A375 (cell line): ENCODE results near the gene TMEM167B. TPM values are rescaled to one million over a fixed set of nuclear protein-coding genes. Genes with fewer than 3 reads are reported as not detected.

Source experiments
- small RNA-seq: library from RNA; depleted of rRNA; stranded (forward); fragments of <200 nt; gene quantifications from one replicate; pipeline ENCODE3, GENCODE V24; 2014
- total RNA-seq: library from RNA; depleted of rRNA; stranded (reverse); fragments of >200 nt; shearing (Covaris generic); gene quantifications from 2 replicates; pipeline ENCODE4 v1.2.3, GENCODE V29; 2014; rRNA removed

Gene TMEM167B
- 13.5 and 17.4 TPM in 2 replicates for total RNA-seq

DNA sequence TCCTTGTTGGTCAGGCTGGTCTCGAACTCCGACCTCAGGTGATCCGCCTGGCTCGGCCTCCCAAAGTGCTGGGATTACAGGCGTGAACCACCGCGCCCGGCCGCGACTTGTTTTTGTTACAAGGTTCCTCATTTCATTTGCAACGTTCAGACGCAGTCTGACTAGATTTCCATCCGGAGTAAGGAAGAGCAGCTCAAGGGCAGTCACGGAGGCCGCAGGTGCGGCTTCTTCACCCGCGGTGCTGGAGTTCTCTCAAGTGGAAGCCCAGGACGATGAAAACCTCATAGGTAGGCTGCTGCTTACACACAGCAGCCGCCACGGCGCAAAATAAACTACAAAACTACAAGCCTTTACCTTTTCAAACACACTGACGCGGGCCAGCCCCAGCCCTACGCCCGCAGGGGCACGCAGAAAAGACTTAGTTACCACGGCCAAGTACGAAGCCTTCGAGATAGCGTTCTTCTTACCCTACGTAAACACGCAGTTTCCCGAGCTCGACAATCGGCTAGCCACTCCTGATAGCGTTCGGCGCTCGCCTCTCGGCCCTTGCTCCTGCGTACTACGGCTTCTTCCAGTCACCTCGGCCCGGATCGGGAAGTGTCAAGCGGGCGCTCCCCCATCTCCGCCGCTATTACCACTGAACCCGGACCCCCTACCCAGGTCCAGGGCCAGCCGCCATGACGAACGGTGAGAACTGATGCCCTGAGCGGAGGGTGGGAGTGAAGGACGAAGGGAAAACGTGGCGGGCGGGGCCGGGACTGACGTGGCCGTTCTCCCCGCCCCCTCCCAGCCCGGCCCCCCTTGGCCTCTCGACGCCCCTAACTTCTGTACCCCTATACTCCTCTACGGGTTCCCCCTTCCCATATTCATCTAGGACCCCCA lies at the start of gene TMEM167B:
Gene TMEM167B, plus strand, starts transcription at position 569 of the 882 bp plus-strand sequence. Its CDS starts 109 bp downstream, at position 678.

DNA sequence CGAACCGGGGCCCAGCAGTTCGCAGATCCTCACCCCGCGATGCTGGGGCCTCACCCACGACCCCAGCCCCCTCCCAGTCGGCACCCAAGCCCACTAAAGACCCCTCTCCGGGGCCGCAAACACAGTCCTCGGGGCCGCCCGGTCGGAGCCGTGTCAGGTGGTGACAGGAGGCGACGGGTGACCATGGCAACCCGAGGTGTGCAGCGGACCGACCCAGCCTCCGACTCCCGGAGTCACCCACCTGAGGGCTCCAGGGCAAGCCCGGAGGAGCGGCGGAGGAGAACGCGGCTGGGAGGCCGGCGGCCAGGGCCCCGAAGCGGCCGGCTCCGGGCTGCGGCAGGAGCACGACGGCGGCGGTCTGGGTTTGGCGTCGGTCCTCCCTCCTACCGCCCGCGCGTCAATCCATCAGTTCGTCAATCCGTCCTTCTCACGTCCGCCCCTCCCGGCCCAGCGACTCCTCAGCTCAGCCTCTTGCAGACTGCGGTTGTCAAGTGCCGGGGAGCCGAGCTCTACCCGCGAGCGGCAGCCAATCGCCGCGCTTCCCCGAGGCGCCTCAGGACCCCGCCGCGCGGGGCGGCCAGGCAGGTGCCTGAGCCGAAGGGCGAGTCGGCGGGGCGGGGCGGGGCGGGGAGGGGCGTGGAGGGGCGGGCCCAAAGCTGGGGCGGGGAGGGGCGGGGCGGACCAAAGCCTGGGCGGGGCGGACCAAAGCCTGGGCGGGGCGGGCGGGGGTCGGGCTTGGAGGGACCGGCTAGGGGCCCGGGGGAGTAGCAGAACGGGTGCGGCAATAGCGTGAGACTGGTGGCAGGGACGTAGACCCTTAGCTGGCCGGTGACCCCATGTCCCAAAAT lies 48.7 kb upstream of the TMEM167B start, which contains the start of gene WDR47:
Gene WDR47, minus strand, starts transcription at position 482 of the 848 bp plus-strand sequence. CDS start 18,590 bp downstream, outside the sequence.

DNA sequence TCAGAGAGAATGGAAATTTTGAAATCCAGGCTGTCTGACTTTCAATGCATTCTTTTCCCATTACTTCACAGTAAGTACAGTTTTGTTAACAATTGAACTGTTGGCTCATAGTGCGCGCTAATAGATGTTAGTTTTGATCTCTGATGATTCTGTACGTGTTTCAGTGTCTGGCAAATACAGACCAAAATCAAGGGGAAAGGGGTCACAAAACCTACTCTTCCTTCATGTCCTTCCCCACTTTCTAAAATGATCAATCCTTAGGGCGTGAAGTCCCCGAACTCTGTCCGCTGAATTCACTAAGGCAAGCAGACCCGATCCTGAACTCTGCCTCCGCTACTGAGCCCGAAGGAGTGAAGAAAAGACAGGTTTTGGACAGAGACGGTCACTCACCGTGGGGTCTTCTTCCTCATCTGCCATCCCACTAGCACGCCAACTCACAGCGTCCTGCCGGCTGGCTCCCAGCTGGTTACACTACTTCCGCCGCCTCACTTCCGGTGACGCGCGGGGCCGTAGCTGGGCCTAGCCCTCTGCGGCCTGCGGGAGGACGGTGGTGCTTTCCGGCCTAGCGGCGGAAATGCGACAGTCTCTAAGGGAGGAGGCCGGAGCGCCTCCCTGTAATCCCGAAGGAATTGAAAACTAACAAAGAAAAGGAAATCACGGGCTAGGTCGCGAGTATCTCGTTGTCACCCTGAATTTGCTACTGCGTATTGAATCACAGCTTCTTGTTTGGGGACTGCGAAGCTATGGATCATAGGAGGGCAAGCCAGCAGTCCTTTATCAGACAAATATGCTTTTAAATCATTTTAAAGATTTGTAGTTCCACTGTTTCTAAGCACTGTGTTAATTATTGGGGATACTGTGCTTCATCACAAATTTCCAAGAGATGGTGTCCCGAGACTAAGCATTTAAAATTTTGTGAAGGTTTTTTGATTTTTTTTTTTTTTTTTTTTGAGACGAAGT lies 14.8 kb upstream of the TMEM167B start, which contains the start of gene TAF13:
Gene TAF13, minus strand, starts transcription at position 473 of the 960 bp plus-strand sequence. Its CDS starts 56 bp downstream, at position 417.

DNA sequence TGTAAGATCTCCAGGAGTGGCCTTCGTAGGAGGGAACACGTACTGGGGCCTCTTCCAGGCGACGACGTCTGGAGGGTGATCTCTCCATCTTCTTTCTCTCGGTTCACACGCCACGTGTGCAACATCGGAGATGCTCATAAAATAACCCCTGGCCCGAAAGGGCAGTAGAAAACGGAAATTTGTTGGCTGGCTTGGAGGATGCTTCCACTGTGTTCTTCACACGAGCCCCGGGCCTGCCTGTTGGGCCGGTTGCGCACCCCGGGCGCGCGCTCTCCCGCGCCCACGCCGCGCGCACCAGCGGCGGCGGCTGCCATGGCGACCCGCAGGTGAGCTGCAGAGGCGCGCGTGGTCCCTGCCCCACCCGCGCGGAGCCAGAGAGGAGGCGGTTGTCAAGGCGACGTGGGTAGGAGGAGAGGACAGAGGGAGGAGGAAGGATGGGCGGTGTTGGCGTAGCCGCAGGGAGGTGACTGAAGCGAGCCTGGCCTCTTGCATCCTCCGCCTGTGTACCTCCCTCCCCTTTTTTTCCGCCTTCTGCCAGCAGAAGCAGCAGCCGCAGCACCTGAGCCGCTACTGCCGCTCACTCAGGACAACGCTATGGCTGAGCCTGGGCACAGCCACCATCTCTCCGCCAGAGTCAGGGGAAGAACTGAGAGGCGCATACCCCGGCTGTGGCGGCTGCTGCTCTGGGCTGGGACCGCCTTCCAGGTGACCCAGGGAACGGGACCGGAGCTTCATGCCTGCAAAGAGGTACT lies 23.2 kb downstream of the TMEM167B start, which contains the start of gene ELAPOR1:
Gene ELAPOR1, plus strand, starts transcription at position 526 of the 752 bp plus-strand sequence. Its CDS starts 69 bp downstream, at position 595.

Small RNAs within 50 kb of the gene (small RNA-seq; reads per million reads assigned to genes)
- not detected for gene AL356488.2

Other genes starting within 250 kb of the TMEM167B start
- 1.2 and 1.7 TPM in 2 replicates for gene AKNAD1, start 233.7 kb upstream of the TMEM167B start, total RNA-seq
- 22.4 and 25.4 TPM in 2 replicates for gene GPSM2, start 213.8 kb upstream of the TMEM167B start, total RNA-seq
- gene CLCC1, start 127.3 kb upstream of the TMEM167B start, total RNA-seq: 22.0 and 23.9 TPM in 2 replicates
- 6.5 and 6.8 TPM in 2 replicates for gene WDR47, start 48.7 kb upstream of the TMEM167B start, total RNA-seq
- 25.2 and 28.6 TPM in 2 replicates for gene TAF13, start 14.8 kb upstream of the TMEM167B start, total RNA-seq
- gene ELAPOR1, start 23.4 kb downstream of the TMEM167B start, total RNA-seq: 0.08 and 0.11 TPM in 2 replicates
- gene SARS1, start 123.2 kb downstream of the TMEM167B start, total RNA-seq: 398 and 419 TPM in 2 replicates
- gene CELSR2, start 158.8 kb downstream of the TMEM167B start, total RNA-seq: 5.7 and 6.4 TPM in 2 replicates
- 33.0 and 33.9 TPM in 2 replicates for gene PSRC1, start 192.4 kb downstream of the TMEM167B start, total RNA-seq
- 0.48 TPM in 1 of 2 replicates, not detected in the other for gene MYBPHL, start 216.2 kb downstream of the TMEM167B start, total RNA-seq